AG08395 (cell line): ENCODE measurements around the gene HOXC6.
"Not testable (repeated sequence)": the region's sequence is repeated elsewhere in the genome, so short reads cannot be mapped to it uniquely, and the experiment has no call there.

Experiments
- DNase-seq: peaks from one replicate; pipeline ENCODE4 v3.0.0; 2012; ENCODE audit warnings: mixed read lengths, low spot score

Gene HOXC6

DNA sequence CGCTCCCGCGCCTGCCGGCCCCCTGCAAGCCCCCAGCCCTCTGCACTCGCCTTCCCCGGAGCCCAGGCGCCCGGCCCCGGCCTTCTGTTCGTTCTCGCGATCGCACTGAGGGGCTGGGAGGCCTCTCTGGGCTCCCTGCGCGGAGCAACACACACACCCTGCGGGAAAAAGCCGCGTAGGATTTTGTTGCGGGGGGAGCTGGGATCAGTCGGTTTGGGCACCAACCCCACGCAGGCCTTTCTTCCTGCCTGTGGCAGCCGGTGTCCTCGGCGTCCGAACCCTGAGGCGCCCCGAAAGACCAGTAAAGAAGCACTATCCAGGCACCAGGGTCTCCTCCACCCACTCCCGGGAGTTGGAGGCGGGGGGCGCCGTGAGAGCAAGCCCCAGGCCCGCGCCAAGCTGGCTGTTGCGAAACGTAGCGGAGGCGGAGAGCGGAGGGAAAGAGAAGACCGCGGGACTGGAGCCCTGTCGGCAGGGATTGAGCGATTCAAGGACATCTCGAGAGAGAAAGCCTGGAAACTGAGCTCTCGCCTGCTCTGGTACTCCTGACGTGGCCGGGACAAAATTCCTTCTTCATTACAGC is 2.7 kb downstream of the HOXC6 start:
- DNase-seq = peak; percentile 62

GRCh38 chr12:54031480-54031879 is 3.2 kb downstream of the HOXC6 start:
- no peak for DNase-seq

- DNase-seq = no peak
Observed at GRCh38 chr12:54032086-54032619, 3.9 kb downstream of the HOXC6 start.

DNA sequence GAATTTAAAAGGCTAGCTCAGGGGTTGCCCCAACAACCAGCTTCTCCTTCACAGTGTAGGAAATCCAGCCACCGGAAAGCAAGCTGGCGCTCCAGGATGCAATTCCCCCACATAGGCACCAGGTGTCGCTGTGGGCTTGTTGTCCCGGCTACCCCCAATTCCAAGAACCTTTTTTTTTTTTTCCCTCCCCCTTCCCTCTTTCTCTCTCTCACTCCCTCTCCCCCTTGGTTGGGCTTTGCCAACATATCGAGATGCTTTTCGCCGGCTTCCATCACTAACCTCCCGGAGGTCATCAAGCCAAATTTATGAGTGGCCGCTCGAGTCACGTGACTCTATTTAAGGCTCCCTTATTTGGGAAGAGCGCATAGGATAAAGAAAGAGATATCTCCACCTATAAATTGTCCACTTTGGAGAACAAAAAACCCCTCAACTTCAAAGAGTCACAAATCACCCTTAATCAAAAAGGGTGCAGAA is 4.4 kb downstream of the HOXC6 start, which contains the start of gene HOXC5:
Gene HOXC5, plus strand, starts transcription at position 424 of the 474 bp plus-strand sequence. CDS start 73 bp downstream, outside the sequence.
- peak; percentile 81 for DNase-seq

DNA sequence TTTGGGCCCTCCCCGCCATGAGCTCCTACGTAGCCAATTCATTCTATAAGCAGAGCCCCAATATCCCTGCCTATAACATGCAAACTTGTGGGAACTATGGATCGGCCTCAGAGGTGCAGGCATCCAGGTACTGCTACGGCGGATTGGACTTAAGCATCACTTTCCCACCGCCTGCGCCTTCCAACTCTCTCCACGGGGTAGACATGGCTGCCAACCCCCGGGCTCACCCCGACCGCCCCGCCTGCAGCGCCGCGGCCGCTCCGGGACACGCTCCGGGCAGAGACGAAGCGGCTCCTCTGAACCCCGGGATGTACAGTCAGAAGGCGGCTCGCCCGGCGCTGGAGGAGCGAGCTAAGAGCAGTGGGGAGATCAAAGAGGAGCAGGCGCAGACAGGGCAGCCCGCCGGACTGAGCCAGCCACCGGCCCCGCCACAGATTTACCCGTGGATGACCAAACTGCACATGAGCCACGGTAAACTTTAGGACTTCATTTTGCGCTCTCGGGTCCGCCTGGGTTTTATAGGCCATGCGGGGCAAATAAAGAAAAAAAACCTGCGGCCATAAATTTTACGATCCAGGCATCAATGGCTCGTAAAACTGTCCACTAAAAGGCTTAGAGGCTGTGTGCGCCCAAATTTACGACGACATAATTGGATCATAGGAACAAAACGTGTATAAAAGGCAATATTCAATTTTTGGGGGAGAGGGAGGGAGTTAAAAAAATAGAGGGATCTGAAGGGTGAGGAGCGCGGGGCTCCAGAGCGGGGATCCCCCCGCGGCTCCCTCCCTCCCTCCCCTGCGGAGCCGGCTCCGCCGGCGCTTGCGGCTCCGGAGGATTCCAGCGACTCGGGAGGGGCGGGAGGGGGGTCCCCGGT is 5.1 kb downstream of the HOXC6 start:
- DNase-seq = no peak

DNA sequence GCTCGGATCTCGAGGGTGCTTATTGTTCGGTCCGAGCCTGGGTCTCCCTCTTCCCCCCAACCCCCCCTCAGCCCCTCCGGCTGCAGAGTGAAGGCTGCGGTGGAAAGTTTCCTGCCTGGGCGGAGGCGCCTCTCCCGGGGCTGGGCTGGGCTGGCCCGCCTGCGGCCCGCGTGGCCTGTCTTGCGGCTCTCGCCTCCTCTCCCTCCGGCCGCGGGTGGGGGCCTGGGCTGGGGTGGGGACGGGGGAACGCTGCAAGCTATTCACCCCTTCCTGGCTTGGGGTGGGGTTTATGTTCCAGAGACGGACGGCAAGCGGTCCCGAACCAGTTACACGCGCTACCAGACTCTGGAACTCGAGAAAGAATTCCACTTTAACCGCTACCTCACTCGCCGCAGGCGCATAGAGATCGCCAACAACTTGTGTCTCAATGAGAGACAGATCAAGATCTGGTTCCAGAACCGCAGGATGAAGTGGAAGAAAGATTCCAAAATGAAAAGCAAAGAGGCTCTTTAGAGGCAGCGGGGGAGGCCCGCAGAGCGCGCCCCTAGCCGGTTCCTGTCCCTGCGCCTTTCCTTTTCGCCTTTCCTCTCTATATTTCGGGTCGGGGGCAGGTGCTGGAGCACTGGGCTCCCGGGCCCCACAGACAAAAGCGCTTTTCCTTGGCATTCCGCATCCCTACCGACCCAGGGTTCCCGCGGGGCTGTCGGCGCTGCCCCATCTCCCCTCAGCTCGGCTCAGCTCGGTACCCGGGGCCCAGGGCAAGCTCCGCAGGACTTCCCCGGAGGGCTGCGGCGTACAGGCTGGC is 5.9 kb downstream of the HOXC6 start:
- DNase-seq = peak; percentile 71

GRCh38 chr12:54034785-54035310 is 6.6 kb downstream of the HOXC6 start:
- no peak for DNase-seq

- DNase-seq = no peak
Observed at GRCh38 chr12:54035568-54036264, 7.5 kb downstream of the HOXC6 start.

GRCh38 chr12:54036620-54037359 is 8.6 kb downstream of the HOXC6 start:
- DNase-seq = peak; percentile 72

DNA sequence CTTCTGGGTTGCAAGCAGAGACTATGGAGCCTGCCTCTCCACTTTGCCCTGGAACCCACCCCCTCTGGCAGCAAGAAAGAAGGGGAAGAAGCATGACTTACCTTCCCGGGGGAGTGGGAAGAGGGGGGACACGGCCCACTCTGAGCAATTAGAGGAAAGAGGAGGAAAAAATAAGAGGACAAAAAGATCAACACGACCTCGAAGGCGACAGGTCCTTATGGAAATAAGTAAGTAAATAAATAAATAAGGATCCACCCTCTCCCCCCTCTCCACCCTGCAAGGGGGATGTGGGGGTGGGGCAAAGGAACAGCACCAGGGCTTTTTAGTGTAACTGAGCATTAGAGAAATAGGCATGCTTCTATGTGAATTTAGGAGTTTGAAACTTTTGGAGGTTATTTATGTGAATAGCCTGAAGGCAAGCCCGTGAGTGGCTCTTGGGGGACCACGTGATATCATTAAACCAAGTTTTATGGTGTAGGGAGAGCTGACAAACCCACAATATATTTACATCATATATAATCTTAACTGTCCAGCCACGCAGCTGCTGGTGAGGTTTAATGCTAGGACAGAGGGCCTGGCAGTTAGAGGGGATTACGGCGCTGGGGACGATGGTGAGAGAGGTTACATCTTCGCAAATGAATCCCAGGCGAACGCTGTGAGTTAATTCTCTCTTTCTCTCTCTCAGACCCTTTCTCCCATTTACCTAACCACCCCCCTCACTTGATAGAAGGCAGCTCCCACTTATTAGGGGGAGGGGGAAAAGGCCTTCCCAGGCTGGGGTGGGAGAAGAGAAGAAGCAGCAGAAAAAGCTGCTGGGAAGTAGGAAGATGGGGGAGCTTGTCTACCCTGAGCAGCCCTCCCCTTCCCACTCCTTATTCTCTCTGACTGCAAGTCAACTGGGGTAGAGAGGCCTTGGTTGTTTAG is 9.4 kb downstream of the HOXC6 start:
- no peak for DNase-seq

- no peak for DNase-seq
Observed at GRCh38 chr12:54038284-54038870, 10.1 kb downstream of the HOXC6 start.

DNA sequence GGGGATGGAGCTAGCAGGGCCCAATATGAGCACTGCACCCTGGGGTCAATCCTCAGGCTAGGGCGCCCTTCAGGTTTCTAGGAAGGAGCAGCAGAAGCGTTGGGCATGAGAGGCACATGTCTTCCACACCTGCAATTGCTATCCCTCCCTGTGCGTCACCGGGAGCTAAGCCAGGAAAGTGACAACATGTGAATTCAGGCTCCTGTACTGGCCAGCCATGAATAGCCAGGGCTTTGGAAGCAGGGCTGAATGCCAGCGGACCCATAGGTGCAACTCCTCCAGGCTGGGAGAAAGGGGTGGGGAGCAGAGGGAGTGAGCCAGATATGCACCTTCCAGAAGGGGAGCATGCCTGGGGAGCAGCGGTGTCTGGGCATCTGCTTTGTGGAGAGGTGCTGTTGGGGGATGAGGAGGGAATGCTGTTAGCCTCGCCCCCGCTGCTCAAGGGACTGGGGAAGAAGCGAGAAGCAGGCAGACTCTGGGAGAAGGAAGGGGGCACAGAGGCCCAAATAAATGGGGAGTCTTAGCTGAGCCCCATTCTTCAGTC is 10.7 kb downstream of the HOXC6 start:
- DNase-seq = no peak

- DNase-seq = no peak
Observed at GRCh38 chr12:54039417-54040147, 11.3 kb downstream of the HOXC6 start.

- peak; percentile 73 for DNase-seq
Observed at GRCh38 chr12:54040148-54040494, 11.9 kb downstream of the HOXC6 start.

DNA sequence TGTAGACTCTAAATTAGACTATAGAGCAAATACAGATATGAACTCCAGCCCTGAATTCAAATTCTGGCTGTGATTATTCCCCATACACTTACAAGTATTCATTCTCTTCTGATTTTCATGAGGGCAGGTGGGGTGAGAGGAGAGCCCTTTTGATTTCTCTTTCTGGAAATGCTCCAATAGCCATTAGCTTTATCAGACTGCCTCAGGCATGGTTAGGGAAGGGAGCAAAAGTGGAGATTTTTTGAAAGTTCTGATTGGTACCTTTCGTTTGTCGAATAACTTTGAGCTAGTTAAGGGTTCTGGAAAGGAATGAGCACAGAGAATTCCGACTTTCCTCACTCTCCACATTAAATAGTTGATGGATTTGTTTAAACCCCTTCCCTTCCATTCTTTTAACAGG is 12.4 kb downstream of the HOXC6 start:
- no peak for DNase-seq

GRCh38 chr12:54041097-54041690 is 13.0 kb downstream of the HOXC6 start:
- no peak for DNase-seq

DNA sequence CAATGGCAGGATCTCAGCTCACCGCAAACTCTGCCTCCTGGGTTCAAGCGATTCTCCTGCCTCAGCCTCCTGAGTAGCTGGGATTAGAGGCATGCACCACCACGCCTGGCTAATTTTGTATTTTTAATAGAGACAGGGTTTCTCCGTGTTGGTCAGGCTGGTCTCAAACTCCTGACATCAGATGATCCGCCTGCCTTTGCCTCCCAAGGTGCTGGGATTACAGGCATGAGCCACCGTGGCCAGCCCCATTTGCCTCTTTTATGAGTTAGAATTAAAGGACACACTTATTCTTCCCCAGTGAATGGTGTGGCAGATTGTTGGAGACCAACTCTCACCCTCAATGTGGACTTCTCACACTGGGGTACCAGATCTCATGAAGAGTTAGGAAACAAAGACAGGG is 13.8 kb downstream of the HOXC6 start:
- DNase-seq = not testable (repeated sequence)
